ENCODE data around the gene MARCO.

GRCh38 chr2:118978064-118978463 lies 36.1 kb downstream of the MARCO start:
- TF ChIP-seq CTCF (IDR thresholded peaks at IDR 0.05) (no peak), POLR2A (IDR thresholded peaks at IDR 0.05) (no peak)

All from lower leg skin (tissue), 3 donors.